Neural cell (in vitro differentiated cells): ENCODE data around the gene SLC35B4. TPM values are rescaled to one million over a fixed set of nuclear protein-coding genes. Genes with fewer than 3 reads are reported as not detected.

Experiments
- H2AFZ ChIP-seq: fragments of 200-600, 300-800 bp; sonication (generic), shearing (Covaris generic); 2 replicates; pipeline ENCODE4 v1.6.0; 2014; ENCODE audit warnings: low read depth, mild to moderate bottlenecking, antibody characterized with exemption, low read length, moderate library complexity
- H3F3A ChIP-seq: fragments of 200-600 bp; shearing (Covaris generic); 2 replicates; pipeline ENCODE4 v1.6.1; 2016; ENCODE audit warnings: mild to moderate bottlenecking, moderate library complexity, mixed read lengths, antibody characterized with exemption, low read length; ENCODE audit not compliant: insufficient read depth, poor library complexity, severe bottlenecking
- H3K27ac ChIP-seq: fragments of 200-600, 300-800 bp; sonication (generic), shearing (Covaris generic); 2 replicates; pipeline ENCODE4 v1.5.1; 2014; ENCODE audit warnings: mild to moderate bottlenecking, low read length, moderate library complexity
- H3K27me3 ChIP-seq: fragments of 300-800, 200-600 bp; sonication (generic), shearing (Covaris generic); 2 replicates; pipeline ENCODE4 v1.6.0; 2014; ENCODE audit warnings: mild to moderate bottlenecking, low read depth, low read length, moderate library complexity; ENCODE audit not compliant: insufficient read depth
- H3K36me3 ChIP-seq: fragments of 300-800, 200-600 bp; sonication (generic), shearing (Covaris generic); 2 replicates; pipeline ENCODE4 v1.5.1; 2014; ENCODE audit warnings: mild to moderate bottlenecking, antibody characterized with exemption, low read length, moderate library complexity; ENCODE audit not compliant: insufficient read depth
- H3K4me2 ChIP-seq: fragments of 300-800, 200-600 bp; sonication (generic), shearing (Covaris generic); 2 replicates; pipeline ENCODE4 v1.6.0; 2014; ENCODE audit warnings: mild to moderate bottlenecking, low read length
- H3K4me3 ChIP-seq: fragments of 300-800, 200-600 bp; sonication (generic), shearing (Covaris generic); 2 replicates; pipeline ENCODE4 v1.5.1; 2014; ENCODE audit warnings: mild to moderate bottlenecking, low read length, moderate library complexity
- H3K79me2 ChIP-seq: fragments of 200-600 bp; shearing (Covaris generic); replicated peaks from 2 replicates; pipeline ENCODE4 v1.6.0; 2014; ENCODE audit warnings: mild to moderate bottlenecking, low read length, moderate library complexity; ENCODE audit not compliant: insufficient read depth
- H3K9ac ChIP-seq: fragments of 300-800, 200-600 bp; sonication (generic), shearing (Covaris generic); 2 replicates; pipeline ENCODE4 v1.6.1; 2016; ENCODE audit warnings: mild to moderate bottlenecking, low read length, mixed read lengths
- H3K9me2 ChIP-seq: fragments of 200-600 bp; shearing (Covaris generic); 2 replicates; pipeline ENCODE4 v1.6.1; 2016; ENCODE audit warnings: mild to moderate bottlenecking, low read length, mixed read lengths; ENCODE audit not compliant: insufficient read depth
- H3K9me3 ChIP-seq: fragments of 200-600, 300-800 bp; sonication (generic), shearing (Covaris generic); 2 replicates; pipeline ENCODE4 v1.6.1; 2016; ENCODE audit warnings: mild to moderate bottlenecking, mixed run types, low read length, moderate library complexity, mixed read lengths
- H4K20me1 ChIP-seq: fragments of 200-600 bp; shearing (Covaris generic); 2 replicates; pipeline ENCODE4 v1.6.1; 2016; ENCODE audit warnings: mild to moderate bottlenecking, mixed run types; ENCODE audit not compliant: insufficient read depth
- EP300 ChIP-seq: fragments of 450-650 bp; conservative IDR thresholded peaks from 2 replicates; pipeline ENCODE4 v1.6.1; 2014; ENCODE audit warnings: antibody characterized with exemption, mild to moderate bottlenecking, moderate library complexity; ENCODE audit not compliant: poor library complexity, severe bottlenecking
- EZH2 ChIP-seq: fragments of 200-600, 300-800 bp; shearing (Covaris generic), sonication (generic); IDR thresholded peaks from 2 replicates; pipeline ENCODE4 v1.6.1; 2014; ENCODE audit warnings: antibody characterized with exemption, low read length, borderline replicate concordance, mild to moderate bottlenecking; ENCODE audit not compliant: insufficient read depth, poor library complexity, severe bottlenecking
- MXI1 ChIP-seq: fragments of 450-650 bp; conservative IDR thresholded peaks from 2 replicates; pipeline ENCODE4 v1.6.1; 2014; ENCODE audit warnings: antibody characterized with exemption, mild to moderate bottlenecking; ENCODE audit not compliant: poor library complexity, severe bottlenecking
- POLR2AphosphoS5 ChIP-seq: IDR thresholded peaks from 2 replicates; pipeline ENCODE4 v1.6.1; 2012
- RAD21 ChIP-seq: fragments of 450-650 bp; conservative IDR thresholded peaks from 2 replicates; pipeline ENCODE4 v1.6.1; 2014; ENCODE audit warnings: antibody characterized with exemption, mild to moderate bottlenecking, moderate library complexity
- SMC3 ChIP-seq: fragments of 450-650 bp; conservative IDR thresholded peaks from 2 replicates; pipeline ENCODE4 v1.6.1; 2014; ENCODE audit warnings: antibody characterized with exemption, mild to moderate bottlenecking, moderate library complexity; ENCODE audit not compliant: poor library complexity
- TAF1 ChIP-seq: IDR thresholded peaks from 2 replicates; pipeline ENCODE4 v1.6.1; 2012; ENCODE audit warnings: low read depth
- polyA plus RNA-seq: library from polyadenylated mRNA; depleted of rRNA; stranded (reverse); fragments of >200 nt; gene quantifications from 2 replicates; pipeline ENCODE4 v1.2.3, GENCODE V29; 2014
- TF ChIP-seq, protein P1 (sequence below): IDR thresholded peaks from 2 replicates; pipeline ENCODE4 v1.6.1; 2012; ENCODE audit warnings: borderline replicate concordance
- TF ChIP-seq, protein P2 (sequence below): fragments of 450-650 bp; IDR thresholded peaks from 2 replicates; pipeline ENCODE4 v1.5.1; 2014; ENCODE audit warnings: antibody characterized with exemption, mild to moderate bottlenecking, moderate library complexity; ENCODE audit not compliant: poor library complexity, severe bottlenecking

The SLC35B4 gene
- polyA plus RNA-seq, 1 donor from 2014 or later: 30.1 TPM

DNA sequence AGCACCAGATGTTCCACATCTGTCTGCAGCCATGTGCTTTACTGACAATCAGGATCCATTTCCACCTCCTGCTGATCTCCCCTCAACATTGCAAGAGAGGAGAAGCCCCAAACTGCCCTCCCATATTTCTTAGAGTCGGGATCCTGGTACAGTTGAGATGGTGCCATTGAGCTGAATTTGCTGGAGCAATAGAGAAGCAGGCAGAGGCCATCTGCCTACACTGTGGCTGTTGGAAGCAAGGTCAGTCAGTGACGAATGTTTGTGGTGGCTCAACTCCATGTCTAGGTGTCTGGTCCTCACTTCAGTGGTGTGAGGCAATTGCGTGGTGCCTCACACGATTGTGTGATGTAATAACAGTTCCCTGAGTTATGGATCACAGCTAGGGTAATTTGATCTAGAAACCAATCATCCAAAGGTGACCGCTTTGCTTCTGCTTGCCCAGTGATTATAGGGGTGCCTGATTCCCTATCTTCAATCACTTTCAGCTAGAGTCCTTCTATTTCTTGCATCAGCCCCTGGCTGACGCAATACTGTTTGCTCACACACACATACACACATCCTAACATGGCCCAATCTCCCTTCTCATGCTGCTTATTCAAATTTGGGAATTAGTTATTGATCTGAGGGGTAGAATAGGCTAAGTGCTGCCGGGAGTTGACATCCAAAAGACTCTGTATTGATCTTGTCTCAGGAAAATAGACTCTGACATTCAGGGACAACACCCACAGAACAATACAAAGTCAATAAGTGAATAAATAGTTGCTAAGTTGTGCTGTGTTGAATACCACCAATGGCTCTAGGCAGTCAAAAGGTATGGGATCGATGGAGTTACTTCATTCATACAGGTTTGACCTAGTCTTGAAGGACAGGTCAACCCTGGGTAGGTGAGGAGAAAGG, 46.1 kb upstream of the SLC35B4 start:
- Histone ChIP-seq H2AFZ (no peak overlapping the region), H3K27me3 (no peaks in the 10 kb centered on the region), H3K79me2 (no peaks in the 10 kb centered on the region), H3F3A (no peaks in the 10 kb centered on the region), H3K9me3 (no peaks in the 10 kb centered on the region), H4K20me1 (no peaks in the 10 kb centered on the region), H3K4me3 (no peak overlapping the region), H3K4me2 (no peak overlapping the region), H3K27ac (no peak overlapping the region), H3K9me2 (no peaks in the 10 kb centered on the region), H3K36me3 (no peaks in the 10 kb centered on the region), H3K9ac (no peak overlapping the region)
- TF ChIP-seq, protein P1, sequence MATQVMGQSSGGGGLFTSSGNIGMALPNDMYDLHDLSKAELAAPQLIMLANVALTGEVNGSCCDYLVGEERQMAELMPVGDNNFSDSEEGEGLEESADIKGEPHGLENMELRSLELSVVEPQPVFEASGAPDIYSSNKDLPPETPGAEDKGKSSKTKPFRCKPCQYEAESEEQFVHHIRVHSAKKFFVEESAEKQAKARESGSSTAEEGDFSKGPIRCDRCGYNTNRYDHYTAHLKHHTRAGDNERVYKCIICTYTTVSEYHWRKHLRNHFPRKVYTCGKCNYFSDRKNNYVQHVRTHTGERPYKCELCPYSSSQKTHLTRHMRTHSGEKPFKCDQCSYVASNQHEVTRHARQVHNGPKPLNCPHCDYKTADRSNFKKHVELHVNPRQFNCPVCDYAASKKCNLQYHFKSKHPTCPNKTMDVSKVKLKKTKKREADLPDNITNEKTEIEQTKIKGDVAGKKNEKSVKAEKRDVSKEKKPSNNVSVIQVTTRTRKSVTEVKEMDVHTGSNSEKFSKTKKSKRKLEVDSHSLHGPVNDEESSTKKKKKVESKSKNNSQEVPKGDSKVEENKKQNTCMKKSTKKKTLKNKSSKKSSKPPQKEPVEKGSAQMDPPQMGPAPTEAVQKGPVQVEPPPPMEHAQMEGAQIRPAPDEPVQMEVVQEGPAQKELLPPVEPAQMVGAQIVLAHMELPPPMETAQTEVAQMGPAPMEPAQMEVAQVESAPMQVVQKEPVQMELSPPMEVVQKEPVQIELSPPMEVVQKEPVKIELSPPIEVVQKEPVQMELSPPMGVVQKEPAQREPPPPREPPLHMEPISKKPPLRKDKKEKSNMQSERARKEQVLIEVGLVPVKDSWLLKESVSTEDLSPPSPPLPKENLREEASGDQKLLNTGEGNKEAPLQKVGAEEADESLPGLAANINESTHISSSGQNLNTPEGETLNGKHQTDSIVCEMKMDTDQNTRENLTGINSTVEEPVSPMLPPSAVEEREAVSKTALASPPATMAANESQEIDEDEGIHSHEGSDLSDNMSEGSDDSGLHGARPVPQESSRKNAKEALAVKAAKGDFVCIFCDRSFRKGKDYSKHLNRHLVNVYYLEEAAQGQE: no peak

DNA sequence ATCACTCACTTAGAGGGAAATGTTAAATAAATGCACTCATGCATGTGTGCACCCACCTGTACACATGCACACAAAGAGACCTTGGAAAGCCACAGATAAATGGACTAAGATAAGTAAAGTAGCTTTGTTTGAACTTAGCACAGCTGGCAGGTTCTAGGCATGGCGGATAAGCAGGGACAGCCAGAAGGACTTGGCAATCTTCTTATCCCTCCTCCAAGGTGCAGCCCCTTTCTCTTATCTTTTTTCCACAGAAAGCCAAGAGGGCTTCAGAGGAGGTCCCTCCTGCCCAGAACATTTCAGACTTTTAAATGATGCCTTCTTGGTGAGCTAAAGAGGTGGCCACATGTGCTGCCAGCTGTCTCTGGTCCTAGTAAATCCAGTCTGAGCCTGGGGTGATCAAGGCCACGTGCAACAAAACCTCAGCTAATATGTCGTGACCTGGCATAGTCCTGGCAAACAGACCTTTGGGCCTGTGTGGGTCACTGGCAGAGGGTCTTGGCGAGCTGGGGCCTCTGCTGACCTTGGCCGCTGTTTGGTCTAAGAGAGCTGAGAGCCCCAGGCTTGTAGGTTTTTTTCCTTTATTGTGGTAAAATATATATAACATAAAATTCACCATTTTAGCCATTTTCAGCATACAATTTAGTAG, 43.2 kb upstream of the SLC35B4 start:
- Histone ChIP-seq H3K27me3 (no peaks in the 10 kb centered on the region), H3K79me2 (no peaks in the 10 kb centered on the region), H3K27ac (no peak overlapping the region), H4K20me1 (no peaks in the 10 kb centered on the region), H3K36me3 (no peaks in the 10 kb centered on the region), H3F3A (no peaks in the 10 kb centered on the region), H2AFZ (no peak overlapping the region), H3K9ac (no peak overlapping the region), H3K9me2 (no peaks in the 10 kb centered on the region), H3K9me3 (no peaks in the 10 kb centered on the region), H3K4me3 (no peak overlapping the region), H3K4me2 (no peak overlapping the region)
- TF ChIP-seq SMC3 (no peak), MXI1 (no peak), TAF1 (no peak), EP300 (no peak), EZH2 (no peak), POLR2AphosphoS5 (no peak), RAD21 (no peak)
- TF ChIP-seq, protein P2, sequence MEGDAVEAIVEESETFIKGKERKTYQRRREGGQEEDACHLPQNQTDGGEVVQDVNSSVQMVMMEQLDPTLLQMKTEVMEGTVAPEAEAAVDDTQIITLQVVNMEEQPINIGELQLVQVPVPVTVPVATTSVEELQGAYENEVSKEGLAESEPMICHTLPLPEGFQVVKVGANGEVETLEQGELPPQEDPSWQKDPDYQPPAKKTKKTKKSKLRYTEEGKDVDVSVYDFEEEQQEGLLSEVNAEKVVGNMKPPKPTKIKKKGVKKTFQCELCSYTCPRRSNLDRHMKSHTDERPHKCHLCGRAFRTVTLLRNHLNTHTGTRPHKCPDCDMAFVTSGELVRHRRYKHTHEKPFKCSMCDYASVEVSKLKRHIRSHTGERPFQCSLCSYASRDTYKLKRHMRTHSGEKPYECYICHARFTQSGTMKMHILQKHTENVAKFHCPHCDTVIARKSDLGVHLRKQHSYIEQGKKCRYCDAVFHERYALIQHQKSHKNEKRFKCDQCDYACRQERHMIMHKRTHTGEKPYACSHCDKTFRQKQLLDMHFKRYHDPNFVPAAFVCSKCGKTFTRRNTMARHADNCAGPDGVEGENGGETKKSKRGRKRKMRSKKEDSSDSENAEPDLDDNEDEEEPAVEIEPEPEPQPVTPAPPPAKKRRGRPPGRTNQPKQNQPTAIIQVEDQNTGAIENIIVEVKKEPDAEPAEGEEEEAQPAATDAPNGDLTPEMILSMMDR: no peak
- TF ChIP-seq, protein P1: no peak
